GM12878 (cell line): ENCODE data around the gene GNAQ.

Experiments
- BRCA1 ChIP-seq: IDR thresholded peaks from 2 replicates; pipeline ENCODE4 v1.6.1; 2011; ENCODE audit warnings: low read depth, low read length, improper control_type of control experiment
- CREM ChIP-seq: IDR thresholded peaks from 2 replicates; pipeline ENCODE4 v1.6.1; 2014; ENCODE audit warnings: antibody characterized with exemption, low read depth
- CTCF ChIP-seq, 3 experiments: IDR thresholded peaks in 2 of 3; conservative IDR thresholded peaks in 1 of 3; 2 replicates each; pipeline ENCODE4 v1.5.1; 2011; ENCODE audit warnings: low read depth in 3 of 3, low read length in 3 of 3, mild to moderate bottlenecking in 3 of 3, control low read depth in 2 of 3, moderate library complexity in 2 of 3, inconsistent platforms in 1 of 3, mixed read lengths in 1 of 3; ENCODE audit not compliant: control insufficient read depth in 2 of 3, insufficient read depth in 1 of 3; ENCODE audit errors: extremely low read depth in 1 of 3
- DPF2 ChIP-seq: fragments of 450-650 bp; IDR thresholded peaks from 2 replicates; pipeline ENCODE4 v1.6.1; 2017; ENCODE audit warnings: mild to moderate bottlenecking
- EZH2 ChIP-seq: IDR thresholded peaks from 2 replicates; pipeline ENCODE4 v1.6.1; 2012; ENCODE audit warnings: low read depth, mild to moderate bottlenecking, control low read depth, inconsistent platforms, low read length, borderline replicate concordance; ENCODE audit not compliant: control insufficient read depth
- HDAC2 ChIP-seq: fragments of 200-600 bp; sonication (generic); IDR thresholded peaks from 2 replicates; pipeline ENCODE4 v1.6.1; 2017
- JUND ChIP-seq: IDR thresholded peaks from 2 replicates; pipeline ENCODE4 v1.6.1; 2012; ENCODE audit warnings: low read depth, mild to moderate bottlenecking, low read length, improper control_type of control experiment, moderate library complexity
- POLR2A ChIP-seq: IDR thresholded peaks from 2 replicates; pipeline ENCODE4 v1.6.1; 2011; ENCODE audit warnings: low read depth, mild to moderate bottlenecking, low read length
- REST ChIP-seq: IDR thresholded peaks from 2 replicates; pipeline ENCODE4 v1.6.1; 2012; ENCODE audit warnings: mild to moderate bottlenecking, low read depth, low read length
- SIN3A ChIP-seq: IDR thresholded peaks from 2 replicates; pipeline ENCODE4 v1.6.1; 2012; ENCODE audit warnings: low read depth, low read length, improper control_type of control experiment
- SP1 ChIP-seq: IDR thresholded peaks from one replicate; pipeline ENCODE4 v1.6.1; 2011; ENCODE audit warnings: low read depth, low read length
- SPI1 ChIP-seq: IDR thresholded peaks from 2 replicates; pipeline ENCODE4 v1.6.1; 2011; ENCODE audit warnings: low read depth, mild to moderate bottlenecking, low read length, moderate library complexity, borderline replicate concordance; ENCODE audit not compliant: insufficient read depth
- SREBF2 ChIP-seq: IDR thresholded peaks from 2 replicates; pipeline ENCODE4 v1.6.1; 2012; ENCODE audit warnings: mild to moderate bottlenecking, low read length

GRCh38 chr9:77935974-77936373, 95.6 kb downstream of the GNAQ start:
- TF ChIP-seq CTCF (IDR thresholded peaks at IDR 0.05 in 2 of 3, conservative IDR thresholded peaks at IDR 0.05 in 1 of 3; ENCODE audit: control insufficient read depth in 2 of 3, extremely low read depth in 1 of 3, insufficient read depth in 1 of 3, low read depth in 3 of 3, low read length in 3 of 3), result no peak
- TF ChIP-seq POLR2A, result no peak
- no peak for TF ChIP-seq CREM
- peak; percentile 85 for TF ChIP-seq SPI1
- no peak for TF ChIP-seq BRCA1
- peak; percentile 37; the same call in 1 of the 2 replicates for TF ChIP-seq DPF2
- no peak for TF ChIP-seq SREBF2
- no peak for TF ChIP-seq HDAC2
- TF ChIP-seq REST, result no peak
- TF ChIP-seq SIN3A, result no peak
- TF ChIP-seq SP1, result no peak
- TF ChIP-seq JUND, result no peak
- TF ChIP-seq EZH2, result no peak
